Parathyroid adenoma (tissue), 2 donors: ENCODE data around the gene LXN.

Experiments
- H2AFZ ChIP-seq: fragments of 300-600 bp; sonication (generic); one replicate; pipeline ENCODE4 v1.7.0; 2017; ENCODE audit warnings: antibody characterized with exemption, mild to moderate bottlenecking
- H3K27ac ChIP-seq: fragments of 300-600 bp; sonication (generic); one replicate; pipeline ENCODE4 v1.7.0; 2017
- H3K27me3 ChIP-seq: fragments of 300-600 bp; sonication (generic); one replicate; pipeline ENCODE4 v1.7.0; 2017; ENCODE audit warnings: low read length; ENCODE audit not compliant: control insufficient read depth, insufficient read depth
- H3K36me3 ChIP-seq: fragments of 300-600 bp; sonication (generic); one replicate; pipeline ENCODE4 v1.7.0; 2017; ENCODE audit warnings: low read length; ENCODE audit not compliant: control insufficient read depth, insufficient read depth
- H3K4me1 ChIP-seq: fragments of 300-600 bp; sonication (generic); one replicate; pipeline ENCODE4 v1.7.0; 2017; ENCODE audit warnings: control low read depth
- H3K4me2 ChIP-seq: fragments of 300-600 bp; sonication (generic); one replicate; pipeline ENCODE4 v1.7.0; 2017; ENCODE audit warnings: low read length
- H3K4me3 ChIP-seq: fragments of 300-600 bp; sonication (generic); one replicate; pipeline ENCODE4 v1.7.0; 2017; ENCODE audit warnings: low read depth, low read length
- H3K79me2 ChIP-seq: fragments of 300-600 bp; sonication (generic); one replicate; pipeline ENCODE4 v1.7.0; 2017; ENCODE audit warnings: control low read depth
- H3K9ac ChIP-seq: fragments of 300-600 bp; sonication (generic); one replicate; pipeline ENCODE4 v1.7.0; 2017; ENCODE audit warnings: mild to moderate bottlenecking
- H3K9me3 ChIP-seq: fragments of 300-600 bp; sonication (generic); one replicate; pipeline ENCODE4 v1.7.0; 2017; ENCODE audit warnings: low read length; ENCODE audit not compliant: control insufficient read depth
- CTCF ChIP-seq: fragments of 300-600 bp; sonication (generic); IDR thresholded peaks from one replicate; pipeline ENCODE4 v1.7.0; 2017; ENCODE audit warnings: antibody characterized with exemption, mild to moderate bottlenecking
- donor health status: primary hyperparathyroidism.

LXN gene

GRCh38 chr3:158713094-158713499 lies 40.6 kb upstream of the LXN start:
- Histone ChIP-seq H3K4me1 (no peaks in the 10 kb centered on the region), H3K27me3 (no peaks in the 10 kb centered on the region), H3K4me3 (no peak overlapping the region), H3K9ac (no peak overlapping the region), H3K36me3 (no peaks in the 10 kb centered on the region), H3K79me2 (no peaks in the 10 kb centered on the region), H3K4me2 (no peak overlapping the region), H3K9me3 (no peaks in the 10 kb centered on the region), H3K27ac (no peak overlapping the region), H2AFZ (no peak overlapping the region)
- TF ChIP-seq CTCF, result no peak

GRCh38 chr3:158712443-158712842 lies 40.0 kb upstream of the LXN start:
- Histone ChIP-seq H3K4me2 (no peak overlapping the region), H3K4me1 (no peaks in the 10 kb centered on the region), H3K4me3 (no peak overlapping the region), H3K9ac (no peak overlapping the region), H3K9me3 (no peaks in the 10 kb centered on the region), H3K79me2 (no peaks in the 10 kb centered on the region), H3K27ac (no peak overlapping the region), H3K36me3 (no peaks in the 10 kb centered on the region), H2AFZ (no peak overlapping the region), H3K27me3 (no peaks in the 10 kb centered on the region)
- TF ChIP-seq CTCF, result no peak

- TF ChIP-seq CTCF, result no peak
- no peak overlapping the region for H3K27ac ChIP-seq
- no peaks in the 10 kb centered on the region for H3K9me3 ChIP-seq
- H3K79me2 ChIP-seq, result no peaks in the 10 kb centered on the region
- no peak overlapping the region for H2AFZ ChIP-seq
- no peaks in the 10 kb centered on the region for H3K27me3 ChIP-seq
- no peak overlapping the region for H3K4me3 ChIP-seq
- H3K9ac ChIP-seq, result no peak overlapping the region
- no peaks in the 10 kb centered on the region for H3K4me1 ChIP-seq
- no peak overlapping the region for H3K4me2 ChIP-seq
- H3K36me3 ChIP-seq, result no peaks in the 10 kb centered on the region
Observed at GRCh38 chr3:158711886-158712285, 39.4 kb upstream of the LXN start.

DNA sequence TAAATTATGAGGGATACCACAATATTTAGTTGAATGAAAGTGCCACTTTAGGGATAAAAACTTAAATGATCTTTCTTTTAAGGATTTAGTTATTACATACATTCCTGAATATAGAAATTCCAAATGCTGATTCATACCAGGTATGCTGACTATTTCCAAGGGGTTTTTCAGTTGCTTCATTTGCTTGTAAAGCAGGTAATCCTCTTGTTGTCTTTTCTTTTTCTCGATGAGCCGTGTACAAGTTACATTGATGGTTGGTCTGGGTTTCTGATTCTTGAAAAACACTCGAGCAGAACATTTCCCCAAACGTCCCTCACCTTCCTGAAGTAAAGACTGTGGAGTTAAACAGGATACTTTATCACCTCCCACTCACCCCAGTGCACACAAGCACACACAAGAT lies 38.2 kb upstream of the LXN start:
- Histone ChIP-seq H2AFZ (no peak overlapping the region), H3K4me2 (no peak overlapping the region), H3K27me3 (no peaks in the 10 kb centered on the region), H3K9me3 (no peaks in the 10 kb centered on the region), H3K4me3 (no peak overlapping the region), H3K36me3 (no peaks in the 10 kb centered on the region), H3K4me1 (no peaks in the 10 kb centered on the region), H3K27ac (no peak overlapping the region), H3K9ac (no peak overlapping the region), H3K79me2 (no peaks in the 10 kb centered on the region)
- TF ChIP-seq CTCF, result no peak

- TF ChIP-seq CTCF, result no peak
Observed at GRCh38 chr3:158709666-158710083, 37.2 kb upstream of the LXN start.

More at GRCh38 chr3:158709666-158710083, 37.2 kb upstream of the LXN start:
- Histone ChIP-seq H3K79me2 (no peaks in the 10 kb centered on the region), H3K9me3 (no peaks in the 10 kb centered on the region), H3K9ac (no peak overlapping the region), H3K36me3 (no peaks in the 10 kb centered on the region), H3K27ac (no peak overlapping the region), H3K27me3 (no peaks in the 10 kb centered on the region), H3K4me2 (no peak overlapping the region), H3K4me1 (no peaks in the 10 kb centered on the region), H3K4me3 (no peak overlapping the region), H2AFZ (no peak overlapping the region)
